Hepatocyte (in vitro differentiated cells): ENCODE results near the gene AGO3.

Experiments used
- EZH2 ChIP-seq: fragments of 200-600 bp; sonication (generic); IDR thresholded peaks from 2 replicates; pipeline ENCODE4 v1.6.1; 2016; ENCODE audit warnings: antibody characterized with exemption, mild to moderate bottlenecking, borderline replicate concordance
- EZH2phosphoT487 ChIP-seq: fragments of 200-600 bp; sonication (generic); IDR thresholded peaks from one replicate; pipeline ENCODE4 v1.6.1; 2018; ENCODE audit warnings: antibody characterized with exemption, mild to moderate bottlenecking, low read depth, moderate library complexity; ENCODE audit not compliant: unreplicated experiment, severe bottlenecking
- TF ChIP-seq, protein P1 (sequence below): fragments of 200-600 bp; sonication (generic); IDR thresholded peaks from 2 replicates; pipeline ENCODE4 v1.5.1; 2016; ENCODE audit warnings: antibody characterized with exemption, mild to moderate bottlenecking; ENCODE audit not compliant: poor library complexity

DNA sequence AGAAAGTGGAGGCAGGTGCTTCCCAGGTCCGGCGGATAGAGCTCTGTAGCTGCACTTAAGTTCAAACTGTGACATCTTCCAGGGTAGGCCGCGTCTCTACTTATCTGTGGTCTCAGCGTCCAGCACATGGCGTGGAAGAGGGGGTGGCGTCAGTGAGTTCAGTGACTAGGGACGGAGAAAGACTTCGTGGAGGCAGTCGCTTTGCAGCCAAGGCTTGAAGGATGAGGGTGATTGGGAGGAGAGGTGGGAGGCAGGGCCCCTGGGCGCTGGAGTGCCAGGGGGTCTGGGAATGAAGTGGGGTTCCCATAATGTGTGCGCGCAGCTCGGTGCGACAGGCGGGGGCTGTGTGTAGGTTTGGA lies 48.3 kb upstream of the AGO3 start:
- TF ChIP-seq, protein P1, sequence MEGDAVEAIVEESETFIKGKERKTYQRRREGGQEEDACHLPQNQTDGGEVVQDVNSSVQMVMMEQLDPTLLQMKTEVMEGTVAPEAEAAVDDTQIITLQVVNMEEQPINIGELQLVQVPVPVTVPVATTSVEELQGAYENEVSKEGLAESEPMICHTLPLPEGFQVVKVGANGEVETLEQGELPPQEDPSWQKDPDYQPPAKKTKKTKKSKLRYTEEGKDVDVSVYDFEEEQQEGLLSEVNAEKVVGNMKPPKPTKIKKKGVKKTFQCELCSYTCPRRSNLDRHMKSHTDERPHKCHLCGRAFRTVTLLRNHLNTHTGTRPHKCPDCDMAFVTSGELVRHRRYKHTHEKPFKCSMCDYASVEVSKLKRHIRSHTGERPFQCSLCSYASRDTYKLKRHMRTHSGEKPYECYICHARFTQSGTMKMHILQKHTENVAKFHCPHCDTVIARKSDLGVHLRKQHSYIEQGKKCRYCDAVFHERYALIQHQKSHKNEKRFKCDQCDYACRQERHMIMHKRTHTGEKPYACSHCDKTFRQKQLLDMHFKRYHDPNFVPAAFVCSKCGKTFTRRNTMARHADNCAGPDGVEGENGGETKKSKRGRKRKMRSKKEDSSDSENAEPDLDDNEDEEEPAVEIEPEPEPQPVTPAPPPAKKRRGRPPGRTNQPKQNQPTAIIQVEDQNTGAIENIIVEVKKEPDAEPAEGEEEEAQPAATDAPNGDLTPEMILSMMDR = no peak
- TF ChIP-seq EZH2 = no peak
- TF ChIP-seq EZH2phosphoT487 = no peak
